Ishikawa (cell line): ENCODE measurements around the gene ZSWIM3.

Experiments
- CEBPB ChIP-seq: IDR thresholded peaks from 2 replicates; pipeline ENCODE4 v1.6.1; 2012
- CREB1 ChIP-seq: IDR thresholded peaks from 2 replicates; pipeline ENCODE4 v1.6.1; 2012; ENCODE audit warnings: low read depth
- EGR1 ChIP-seq: IDR thresholded peaks from 2 replicates; pipeline ENCODE4 v1.6.1; 2012
- EP300 ChIP-seq: IDR thresholded peaks from 2 replicates; pipeline ENCODE4 v1.6.1; 2012; ENCODE audit warnings: borderline replicate concordance
- FOXM1 ChIP-seq: IDR thresholded peaks from 2 replicates; pipeline ENCODE4 v1.6.1; 2012; ENCODE audit warnings: low read depth, borderline replicate concordance
- NFIC ChIP-seq: IDR thresholded peaks from 2 replicates; pipeline ENCODE4 v1.6.1; 2012
- RAD21 ChIP-seq: IDR thresholded peaks from 2 replicates; pipeline ENCODE4 v1.6.1; 2012; ENCODE audit warnings: low read depth
- TAF1 ChIP-seq: IDR thresholded peaks from 2 replicates; pipeline ENCODE4 v1.6.1; 2012; ENCODE audit warnings: low read depth, mild to moderate bottlenecking
- TCF12 ChIP-seq: IDR thresholded peaks from 2 replicates; pipeline ENCODE4 v1.6.1; 2012; ENCODE audit warnings: low read depth
- TEAD4 ChIP-seq: IDR thresholded peaks from 2 replicates; pipeline ENCODE4 v1.6.1; 2012
- YY1 ChIP-seq: IDR thresholded peaks from 2 replicates; pipeline ENCODE4 v1.6.1; 2012; ENCODE audit warnings: low read depth
- ZBTB7A ChIP-seq: IDR thresholded peaks from 2 replicates; pipeline ENCODE4 v1.6.1; 2012; ENCODE audit warnings: low read depth
- TF ChIP-seq, protein P1 (sequence below): IDR thresholded peaks from 2 replicates; pipeline ENCODE4 v1.6.1; 2012
- TF ChIP-seq, protein P2 (sequence below): IDR thresholded peaks from 2 replicates; pipeline ENCODE4 v1.6.1; 2012
- TF ChIP-seq, protein P3 (sequence below): IDR thresholded peaks from 2 replicates; pipeline ENCODE4 v1.6.1; 2012; ENCODE audit warnings: low read depth, mild to moderate bottlenecking

ZSWIM3 gene

DNA sequence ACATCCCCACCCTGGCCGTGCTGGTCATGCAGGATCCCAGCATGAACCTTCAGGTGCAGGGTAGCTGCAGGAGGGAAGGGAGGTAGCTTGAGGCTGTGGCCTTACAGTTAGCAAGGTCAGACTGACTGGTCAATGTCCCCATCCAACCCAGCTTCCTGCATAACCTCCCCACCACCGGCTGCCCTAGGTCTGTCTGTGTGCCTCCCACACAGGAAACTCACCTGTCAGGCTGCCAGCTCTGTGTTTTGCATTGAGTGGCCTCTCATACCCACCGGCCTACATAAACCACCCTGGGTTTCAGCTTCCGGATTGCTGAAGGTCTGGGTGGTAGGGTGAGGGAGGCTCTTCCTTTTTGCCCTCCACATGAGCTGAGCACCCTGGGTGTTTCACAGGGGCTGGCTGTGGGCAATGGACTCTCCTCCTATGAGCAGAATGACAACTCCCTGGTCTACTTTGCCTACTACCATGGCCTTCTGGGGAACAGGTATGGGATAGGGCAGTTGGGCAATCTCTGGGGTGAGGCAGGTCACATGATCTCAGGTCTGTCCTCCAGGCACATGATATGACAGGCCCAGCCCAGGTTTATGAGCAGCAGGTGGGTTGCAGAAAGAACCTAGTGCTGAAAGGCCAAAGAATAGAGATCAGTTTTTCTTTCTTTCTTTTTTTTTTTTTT lies 35.5 kb downstream of the ZSWIM3 start:
- TF ChIP-seq CEBPB, result 0 out of 2 replicates have a peak, but pooled peaks have one; percentile 1
- TF ChIP-seq, protein P1, sequence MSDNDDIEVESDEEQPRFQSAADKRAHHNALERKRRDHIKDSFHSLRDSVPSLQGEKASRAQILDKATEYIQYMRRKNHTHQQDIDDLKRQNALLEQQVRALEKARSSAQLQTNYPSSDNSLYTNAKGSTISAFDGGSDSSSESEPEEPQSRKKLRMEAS, result no peak
- TF ChIP-seq TAF1, result no peak
- TF ChIP-seq RAD21, result no peak
- no peak for TF ChIP-seq NFIC
- TF ChIP-seq TEAD4, result no peak
- no peak for TF ChIP-seq CREB1
- TF ChIP-seq YY1, result no peak
- TF ChIP-seq, protein P2, sequence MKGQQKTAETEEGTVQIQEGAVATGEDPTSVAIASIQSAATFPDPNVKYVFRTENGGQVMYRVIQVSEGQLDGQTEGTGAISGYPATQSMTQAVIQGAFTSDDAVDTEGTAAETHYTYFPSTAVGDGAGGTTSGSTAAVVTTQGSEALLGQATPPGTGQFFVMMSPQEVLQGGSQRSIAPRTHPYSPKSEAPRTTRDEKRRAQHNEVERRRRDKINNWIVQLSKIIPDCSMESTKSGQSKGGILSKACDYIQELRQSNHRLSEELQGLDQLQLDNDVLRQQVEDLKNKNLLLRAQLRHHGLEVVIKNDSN, result peak; percentile 34
- TF ChIP-seq EP300, result no peak
- TF ChIP-seq TCF12, result no peak
- no peak for TF ChIP-seq EGR1
- no peak for TF ChIP-seq ZBTB7A
- TF ChIP-seq, protein P3, sequence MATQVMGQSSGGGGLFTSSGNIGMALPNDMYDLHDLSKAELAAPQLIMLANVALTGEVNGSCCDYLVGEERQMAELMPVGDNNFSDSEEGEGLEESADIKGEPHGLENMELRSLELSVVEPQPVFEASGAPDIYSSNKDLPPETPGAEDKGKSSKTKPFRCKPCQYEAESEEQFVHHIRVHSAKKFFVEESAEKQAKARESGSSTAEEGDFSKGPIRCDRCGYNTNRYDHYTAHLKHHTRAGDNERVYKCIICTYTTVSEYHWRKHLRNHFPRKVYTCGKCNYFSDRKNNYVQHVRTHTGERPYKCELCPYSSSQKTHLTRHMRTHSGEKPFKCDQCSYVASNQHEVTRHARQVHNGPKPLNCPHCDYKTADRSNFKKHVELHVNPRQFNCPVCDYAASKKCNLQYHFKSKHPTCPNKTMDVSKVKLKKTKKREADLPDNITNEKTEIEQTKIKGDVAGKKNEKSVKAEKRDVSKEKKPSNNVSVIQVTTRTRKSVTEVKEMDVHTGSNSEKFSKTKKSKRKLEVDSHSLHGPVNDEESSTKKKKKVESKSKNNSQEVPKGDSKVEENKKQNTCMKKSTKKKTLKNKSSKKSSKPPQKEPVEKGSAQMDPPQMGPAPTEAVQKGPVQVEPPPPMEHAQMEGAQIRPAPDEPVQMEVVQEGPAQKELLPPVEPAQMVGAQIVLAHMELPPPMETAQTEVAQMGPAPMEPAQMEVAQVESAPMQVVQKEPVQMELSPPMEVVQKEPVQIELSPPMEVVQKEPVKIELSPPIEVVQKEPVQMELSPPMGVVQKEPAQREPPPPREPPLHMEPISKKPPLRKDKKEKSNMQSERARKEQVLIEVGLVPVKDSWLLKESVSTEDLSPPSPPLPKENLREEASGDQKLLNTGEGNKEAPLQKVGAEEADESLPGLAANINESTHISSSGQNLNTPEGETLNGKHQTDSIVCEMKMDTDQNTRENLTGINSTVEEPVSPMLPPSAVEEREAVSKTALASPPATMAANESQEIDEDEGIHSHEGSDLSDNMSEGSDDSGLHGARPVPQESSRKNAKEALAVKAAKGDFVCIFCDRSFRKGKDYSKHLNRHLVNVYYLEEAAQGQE, result no peak
- no peak for TF ChIP-seq FOXM1

DNA sequence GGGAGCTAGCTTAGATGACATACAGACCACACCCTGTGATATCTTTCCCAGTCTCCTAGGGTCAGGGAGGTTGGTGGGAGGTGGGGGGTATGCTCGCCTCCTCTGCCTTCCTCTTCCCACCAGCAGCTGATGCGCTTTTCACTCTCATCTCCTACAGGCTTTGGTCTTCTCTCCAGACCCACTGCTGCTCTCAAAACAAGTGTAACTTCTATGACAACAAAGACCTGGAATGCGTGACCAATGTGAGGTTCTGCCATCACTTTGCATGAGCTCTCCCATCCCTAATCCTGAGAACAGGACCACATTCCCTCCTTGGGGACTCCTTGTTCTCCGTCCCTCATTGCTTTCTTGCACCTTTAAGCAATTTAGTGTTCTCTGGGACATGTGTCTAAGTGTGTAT lies 36.4 kb downstream of the ZSWIM3 start:
- TF ChIP-seq EGR1 (no peak), FOXM1 (no peak), EP300 (no peak), ZBTB7A (no peak), CEBPB (no peak), CREB1 (no peak), YY1 (no peak), TEAD4 (no peak), NFIC (no peak), TCF12 (no peak), TAF1 (no peak), RAD21 (no peak)
- TF ChIP-seq, protein P3, result no peak
- TF ChIP-seq, protein P1, result no peak
- TF ChIP-seq, protein P2, result no peak

DNA sequence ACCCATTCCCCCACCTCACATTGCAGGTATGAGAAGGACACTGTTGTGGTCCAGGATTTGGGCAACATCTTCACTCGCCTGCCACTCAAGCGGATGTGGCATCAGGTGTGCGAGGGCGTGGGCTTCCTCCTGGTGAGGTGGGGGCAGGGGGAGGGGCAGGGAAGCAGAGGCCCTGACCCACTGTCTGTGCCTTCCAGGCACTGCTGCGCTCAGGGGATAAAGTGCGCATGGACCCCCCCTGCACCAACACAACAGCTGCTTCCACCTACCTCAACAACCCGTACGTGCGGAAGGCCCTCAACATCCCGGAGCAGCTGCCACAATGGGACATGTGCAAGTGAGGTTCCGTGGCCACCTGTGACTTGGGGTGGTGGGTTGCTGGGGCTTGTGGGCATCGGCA lies 37.4 kb downstream of the ZSWIM3 start:
- TF ChIP-seq CEBPB (no peak), TEAD4 (no peak), EP300 (no peak), FOXM1 (no peak), ZBTB7A (no peak)
- TF ChIP-seq, protein P2, result no peak

DNA sequence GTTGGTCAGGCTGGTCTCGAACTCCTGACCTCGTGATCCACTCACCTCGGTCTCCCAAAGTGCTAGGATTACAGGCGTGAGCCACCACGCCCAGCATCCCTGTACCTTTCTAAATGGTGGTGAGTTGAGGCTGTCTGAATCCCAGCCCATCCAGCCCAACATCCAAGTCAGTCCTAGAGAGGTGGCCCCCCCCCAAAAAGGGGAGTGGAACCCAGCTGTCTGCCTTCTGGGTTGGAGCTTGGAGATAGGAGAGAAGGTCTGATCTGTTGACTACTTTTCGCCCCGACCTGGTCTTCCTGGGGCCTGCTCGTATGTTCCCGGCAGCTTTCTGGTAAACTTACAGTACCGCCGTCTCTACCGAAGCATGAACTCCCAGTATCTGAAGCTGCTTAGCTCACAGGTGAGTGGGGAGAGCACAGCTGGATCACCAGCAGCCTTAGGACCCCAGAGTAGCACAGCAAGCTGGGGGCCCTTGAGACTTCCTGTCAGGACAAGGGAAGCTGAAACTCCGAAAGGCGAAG lies 39.3 kb downstream of the ZSWIM3 start:
- no peak for TF ChIP-seq FOXM1
- TF ChIP-seq, protein P2, result no peak
- TF ChIP-seq TAF1, result no peak
- TF ChIP-seq EP300, result no peak

DNA sequence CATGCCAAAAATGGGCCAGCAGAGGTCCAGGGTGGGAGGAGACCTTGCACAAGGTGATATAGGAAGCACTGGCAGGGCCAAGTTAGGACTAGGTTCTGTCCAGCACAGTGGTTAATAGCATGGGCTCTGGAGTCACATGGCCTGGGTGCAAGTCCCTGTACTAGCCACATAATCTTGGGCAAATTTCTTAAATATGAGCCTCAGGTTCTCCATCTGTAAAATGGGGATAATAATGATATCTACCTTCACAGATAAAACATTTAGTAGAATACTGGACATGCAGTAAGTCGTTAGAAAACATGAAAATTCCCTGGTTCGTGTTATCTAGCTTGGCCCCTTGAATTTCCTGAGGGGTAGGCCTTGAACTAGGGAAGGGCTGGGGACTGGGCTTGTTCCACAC lies 39.9 kb downstream of the ZSWIM3 start:
- TF ChIP-seq CREB1, result no peak
- no peak for TF ChIP-seq EP300
- no peak for TF ChIP-seq TCF12
- no peak for TF ChIP-seq ZBTB7A
- no peak for TF ChIP-seq RAD21
- TF ChIP-seq TAF1, result no peak
- no peak for TF ChIP-seq CEBPB
- no peak for TF ChIP-seq YY1
- no peak for TF ChIP-seq FOXM1
- TF ChIP-seq, protein P1, result no peak
- TF ChIP-seq, protein P3, result no peak
- no peak for TF ChIP-seq TEAD4
- TF ChIP-seq NFIC, result no peak
- TF ChIP-seq, protein P2, result no peak
- TF ChIP-seq EGR1, result no peak
